SK-N-SH (cell line): Measurements from ENCODE around the gene FAM171A2. TPM values are rescaled to one million over a fixed set of nuclear protein-coding genes. Genes with fewer than 3 reads are reported as not detected.

ENCODE experiments used
- CTCF ChIA-PET: fragments of 300-600, 350-600 bp; formaldehyde crosslinking; extraction: SDS; loops from one replicate; lab custom pipeline; 2021; lab: Yijun Ruan, JAX
- POLR2A ChIA-PET: fragments of 350-600 bp; sonication (Branson Sonifier 250); formaldehyde crosslinking; extraction: SDS; loops from one replicate; lab custom pipeline; 2020; ENCODE audit warnings: antibody characterized with exemption, inconsistent platforms; lab: Yijun Ruan, JAX
- DNase-seq: peaks from one replicate; pipeline ENCODE4 v3.0.0; 2012
- H2AFZ ChIP-seq: fragments of 200-600 bp; sonication (generic); 2 replicates; pipeline ENCODE4 v1.8.1; 2016; ENCODE audit warnings: antibody characterized with exemption, mild to moderate bottlenecking, low read depth
- H3F3A ChIP-seq: fragments of 200-600 bp; sonication (generic); replicated peaks from 2 replicates; pipeline ENCODE3; 2016; ENCODE audit warnings: antibody characterized with exemption, mild to moderate bottlenecking; ENCODE audit not compliant: insufficient read depth
- H3K27ac ChIP-seq, 2 experiments: fragments of 200-500 bp in 1 of 2; fragments of 200-600 bp in 1 of 2; sonication (Bioruptor generic) in 1 of 2; sonication (generic), shearing (Covaris generic) in 1 of 2; 2 replicates each; pipeline versions ENCODE4 v1.5.1 to v1.6.1; 2014 to 2016; ENCODE audit warnings: low read depth in 2 of 2, inconsistent platforms in 1 of 2, low read length in 1 of 2, mild to moderate bottlenecking in 1 of 2, mixed read lengths in 1 of 2
- H3K27me3 ChIP-seq: fragments of 200-600 bp; sonication (generic), shearing (Covaris generic); 2 replicates; pipeline ENCODE4 v1.6.1; 2016; ENCODE audit warnings: mixed run types; ENCODE audit not compliant: insufficient read depth
- H3K36me3 ChIP-seq, 2 experiments: fragments of 200-500 bp in 1 of 2; fragments of 200-600 bp in 1 of 2; sonication (Bioruptor generic) in 1 of 2; sonication (generic) in 1 of 2; replicated peaks in 1 of 2; 2 replicates each; pipeline versions ENCODE3 to v1.5.1; 2014 to 2016; ENCODE audit warnings: low read length in 1 of 2, mild to moderate bottlenecking in 1 of 2; ENCODE audit not compliant: insufficient read depth in 2 of 2, control insufficient read depth in 1 of 2
- H3K4me1 ChIP-seq, 2 experiments: fragments of 200-500 bp in 1 of 2; fragments of 200-600 bp in 1 of 2; sonication (Bioruptor generic) in 1 of 2; sonication (generic), shearing (Covaris generic) in 1 of 2; 2 replicates each; pipeline versions ENCODE4 v1.5.1 to v1.6.1; 2014 to 2016; ENCODE audit warnings: low read depth in 1 of 2, low read length in 1 of 2, mixed run types in 1 of 2; ENCODE audit not compliant: insufficient read depth in 2 of 2, control insufficient read depth in 1 of 2
- H3K4me2 ChIP-seq: fragments of 200-600 bp; sonication (generic), shearing (Covaris generic); 2 replicates; pipeline ENCODE4 v1.6.1; 2017; ENCODE audit warnings: mixed run types
- H3K4me3 ChIP-seq, 2 experiments: fragments of 200-500 bp in 1 of 2; fragments of 200-600 bp in 1 of 2; sonication (Bioruptor generic) in 1 of 2; sonication (generic), shearing (Covaris generic) in 1 of 2; 2 replicates each; pipeline versions ENCODE4 v1.5.1 to v1.8.1; 2014 to 2016; ENCODE audit warnings: low read depth in 2 of 2, inconsistent platforms in 1 of 2, low read length in 1 of 2, mild to moderate bottlenecking in 1 of 2, mixed read lengths in 1 of 2, moderate library complexity in 1 of 2
- H3K79me2 ChIP-seq: fragments of 200-600 bp; sonication (generic); 2 replicates; pipeline ENCODE4 v1.8.1; 2017; ENCODE audit warnings: mild to moderate bottlenecking; ENCODE audit not compliant: insufficient read depth
- H3K9ac ChIP-seq: fragments of 200-600 bp; sonication (generic); 2 replicates; pipeline ENCODE4 v1.6.1; 2017; ENCODE audit warnings: mixed run types
- H3K9me2 ChIP-seq: fragments of 200-600 bp; sonication (generic); 2 replicates; pipeline ENCODE4 v1.6.1; 2017; ENCODE audit warnings: mixed run types
- H3K9me3 ChIP-seq: fragments of 200-600 bp; sonication (generic); 2 replicates; pipeline ENCODE4 v1.6.1; 2017; ENCODE audit warnings: mixed run types, mild to moderate bottlenecking, moderate library complexity
- H4K20me1 ChIP-seq: fragments of 200-600 bp; sonication (generic); 2 replicates; pipeline ENCODE4 v1.6.1; 2017; ENCODE audit warnings: mild to moderate bottlenecking, mixed run types; ENCODE audit not compliant: insufficient read depth
- CTCF ChIP-seq: fragments of 200-600 bp; sonication (generic); IDR thresholded peaks from 2 replicates; pipeline ENCODE4 v1.6.1; 2017; ENCODE audit warnings: antibody characterized with exemption, mild to moderate bottlenecking, moderate library complexity
- EP300 ChIP-seq, 2 experiments: IDR thresholded peaks; 2 replicates each; pipeline versions ENCODE4 v1.4.0 to v1.6.1; 2012; ENCODE audit warnings: borderline replicate concordance in 1 of 2, low read depth in 1 of 2, low read length in 1 of 2
- GATA2 ChIP-seq: sonication (generic); formaldehyde crosslinking; IDR thresholded peaks from 2 replicates; pipeline ENCODE4 v1.5.0; 2020; ENCODE audit warnings: mild to moderate bottlenecking, missing genetic modification reagents
- MAX ChIP-seq: IDR thresholded peaks from 2 replicates; pipeline ENCODE4 v1.4.0; 2012; ENCODE audit warnings: low read depth
- MEF2A ChIP-seq: IDR thresholded peaks from 2 replicates; pipeline ENCODE4 v1.4.0; 2012; ENCODE audit warnings: low read depth, borderline replicate concordance
- NFIC ChIP-seq: IDR thresholded peaks from 2 replicates; pipeline ENCODE4 v1.4.0; 2012; ENCODE audit warnings: borderline replicate concordance
- PBX3 ChIP-seq: IDR thresholded peaks from 2 replicates; pipeline ENCODE4; 2012
- POLR2AphosphoS5 ChIP-seq: IDR thresholded peaks from 2 replicates; pipeline ENCODE4 v1.6.1; 2012; ENCODE audit warnings: low read depth, low read length
- REST ChIP-seq: IDR thresholded peaks from 2 replicates; pipeline ENCODE4 v1.6.1; 2012; ENCODE audit warnings: mild to moderate bottlenecking, low read depth, low read length, moderate library complexity
- SMC3 ChIP-seq: IDR thresholded peaks from 2 replicates; pipeline ENCODE4 v1.6.1; 2012; ENCODE audit warnings: low read depth, low read length, improper control_type of control experiment
- TAF1 ChIP-seq: IDR thresholded peaks from 2 replicates; pipeline ENCODE4 v1.6.1; 2012; ENCODE audit warnings: low read depth, mild to moderate bottlenecking, low read length, moderate library complexity, borderline replicate concordance
- WGBS: methylation state at CpG from one replicate; pipeline ENCODE4 v1.1.6; 2017; ENCODE audit warnings: low lambda C conversion rate; 5-methylcytosine and 5-hydroxymethylcytosine counted together
- polyA plus RNA-seq, 3 experiments: library from polyadenylated mRNA; depleted of rRNA; stranded (reverse); fragments of >200 nt; gene quantifications; 2 replicates each; pipeline ENCODE4 v1.2.3, GENCODE V29; 2012

FAM171A2 gene
- polyA plus RNA-seq, 1 of the 3 experiments (the other 2 are of a cell fraction), result 4.9 TPM

GRCh38 chr17:44356241-44356640, 7.4 kb downstream of the FAM171A2 start:
- no peaks in the 10 kb centered on the region for H3K79me2 ChIP-seq
- no peaks in the 10 kb centered on the region for H3K9me2 ChIP-seq
- TF ChIP-seq PBX3 (no peak), CTCF (no peak), NFIC (no peak), MAX (no peak), SMC3 (no peak), REST (no peak), MEF2A (no peak), EP300 (IDR thresholded peaks at IDR 0.05; ENCODE audit: borderline replicate concordance in 1 of 2, low read depth in 1 of 2, low read length in 1 of 2) (no peak), TAF1 (no peak), POLR2AphosphoS5 (no peak), GATA2 (CRISPR knock-in tag) (no peak)
- H3K27me3 ChIP-seq, result no peaks in the 10 kb centered on the region
- H3K4me3 ChIP-seq, result no peak overlapping the region
- H2AFZ ChIP-seq, result no peak overlapping the region
- peaks cover 6% of the 10 kb centered on the region; the same call in 1 of the 2 replicates for H4K20me1 ChIP-seq
- H3F3A ChIP-seq, result no peaks in the 10 kb centered on the region
- CTCF ChIA-PET, result interaction anchor here (1.2 kb wide), 1 partner anchor 25 kb away, joined by 4 read pairs; no protein-coding TSS in a partner anchor
- POLR2A ChIA-PET, result no interaction called here
- no peak overlapping the region for H3K9ac ChIP-seq
- no peak overlapping the region for H3K4me2 ChIP-seq
- WGBS, result 97% methylated on average over 8 of the region's 11 CpGs
- no peak for DNase-seq
- no peaks in the 10 kb centered on the region for H3K9me3 ChIP-seq
- H3K4me1 ChIP-seq, result peaks cover 0 to 7% of the 10 kb centered on the region in 2 experiments; a peak in 1 of 4 replicates
- no peak overlapping the region for H3K27ac ChIP-seq
- peaks cover 0 to 22% of the 10 kb centered on the region in 2 experiments for H3K36me3 ChIP-seq
